Hypothalamus (tissue), 51 donors: Measurements from ENCODE around the gene SRA1.
A peak's percentile ranks its signal among the peaks of the same experiment; 100 is the strongest.
"Not testable (repeated sequence)": the region's sequence is repeated elsewhere in the genome, so short reads cannot be mapped to it uniquely, and the experiment has no call there.

Source experiments
- DNase-seq, 51 donors: peaks; one replicate each; lab custom pipeline; 2025; lab: John Stamatoyannopoulos, UW

SRA1 gene

DNA sequence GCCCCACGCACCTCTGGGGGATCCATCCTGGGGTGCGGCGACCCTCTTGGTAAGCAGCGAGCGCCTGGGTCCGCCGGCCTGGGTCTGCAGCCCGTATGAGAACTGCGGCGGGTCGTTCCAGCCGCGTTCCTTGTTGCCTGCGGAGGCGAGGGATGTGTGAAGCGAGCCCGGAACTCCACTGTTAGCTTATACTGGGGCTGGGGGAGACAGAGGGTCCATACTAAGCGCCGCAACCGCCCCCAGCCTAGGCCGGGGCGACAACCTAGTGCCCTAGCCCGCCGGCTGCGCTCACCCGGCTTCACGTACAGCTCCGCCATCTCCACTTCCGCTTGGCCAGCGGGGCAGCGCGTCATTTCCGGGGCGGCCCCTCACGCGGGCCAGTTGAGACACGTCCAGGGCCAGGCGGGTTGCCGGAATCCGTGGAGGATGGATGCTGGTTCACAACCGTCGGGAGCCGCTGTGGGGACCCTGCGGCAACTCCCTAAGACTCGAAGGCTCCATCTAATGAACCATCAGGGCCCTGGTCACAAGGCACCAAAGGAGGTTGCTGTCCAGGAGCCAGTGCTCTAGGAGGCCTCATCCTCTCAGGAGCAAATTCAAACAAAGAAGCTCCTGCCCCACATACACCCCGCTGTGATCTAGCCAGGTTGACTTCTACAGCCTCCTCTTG lies at the start of gene SRA1:
SRA1 (minus strand) TSS at position 338 of the 670 bp plus-strand sequence; CDS start at position 317, 21 bp downstream.
- peak; percentile 36 to 97 (median 91) for DNase-seq

DNA sequence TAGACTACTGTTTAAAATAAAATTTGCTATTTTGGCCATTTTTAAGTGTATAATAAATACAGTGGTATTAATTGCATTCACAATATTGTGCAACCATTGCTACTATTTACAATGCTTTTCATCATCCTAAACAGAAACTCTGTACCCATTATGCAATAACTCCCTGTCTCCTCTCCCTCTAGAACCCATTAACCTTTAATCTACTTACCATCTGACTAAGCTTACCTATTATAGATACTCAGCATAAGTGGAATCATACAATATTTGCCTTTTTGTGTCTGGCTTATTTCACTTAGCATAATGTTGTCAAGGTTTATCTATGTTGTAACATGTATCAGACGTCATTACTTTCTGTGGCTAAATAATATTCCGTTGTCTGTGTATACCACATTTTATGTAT lies 49.8 kb upstream of the SRA1 start:
- DNase-seq, result no peak

- no peak for DNase-seq
Measured at GRCh38 chr5:140605879-140606278, 48.6 kb upstream of the SRA1 start.

- DNase-seq, result no peak
Measured at GRCh38 chr5:140603734-140604133, 46.5 kb upstream of the SRA1 start.

DNA sequence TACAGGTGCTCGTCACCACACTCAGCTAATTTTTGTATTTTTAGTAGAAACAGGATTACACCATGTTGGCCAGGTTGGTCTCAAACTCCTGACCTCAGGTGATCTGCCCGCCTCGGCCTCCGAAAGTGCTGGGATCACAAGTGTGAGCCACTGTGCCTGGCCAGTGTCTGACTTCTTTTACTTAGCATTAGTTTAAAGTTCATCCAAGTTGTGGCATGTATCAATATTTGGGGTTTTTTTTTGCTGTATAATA lies 46.1 kb upstream of the SRA1 start:
- not testable (repeated sequence) for DNase-seq

DNA sequence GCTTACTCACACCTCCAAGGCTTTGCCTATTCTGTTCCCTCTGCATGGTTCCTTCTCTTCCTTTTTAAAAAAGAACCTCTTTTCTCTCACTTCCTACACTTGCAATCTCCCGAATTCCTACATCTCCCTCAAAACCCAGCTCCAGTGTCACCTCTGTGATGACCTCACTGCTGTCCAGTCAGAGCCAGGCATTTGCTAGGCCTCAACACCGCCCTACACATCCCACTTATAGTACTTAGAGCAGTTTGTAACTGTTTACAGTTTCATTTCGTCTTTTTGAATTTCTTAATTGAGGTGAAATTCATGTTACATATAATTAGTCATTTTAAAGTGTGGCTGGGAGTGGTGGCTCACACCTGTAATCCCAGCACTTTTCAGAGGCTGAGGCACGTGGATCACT lies 44.9 kb upstream of the SRA1 start:
- DNase-seq, result no peak

DNA sequence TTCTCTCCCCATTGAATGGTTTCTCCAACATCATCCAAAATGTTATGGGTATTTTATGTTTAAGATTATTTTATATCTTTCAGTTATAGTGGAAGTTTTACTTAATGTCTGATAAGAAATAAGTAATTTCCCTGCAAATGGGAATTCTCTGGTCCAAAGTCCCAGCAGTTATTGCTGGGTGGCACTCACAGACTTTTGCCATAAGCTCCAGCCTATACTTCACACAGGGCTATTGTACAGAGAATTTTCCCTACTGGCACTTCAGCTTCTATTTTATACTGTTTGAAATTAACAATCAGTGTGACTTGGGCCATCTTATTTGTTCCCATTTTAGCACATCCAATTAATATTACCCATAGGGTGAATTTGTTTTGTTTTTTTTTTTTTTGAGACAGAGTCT lies 42.8 kb upstream of the SRA1 start:
- no peak for DNase-seq

- no peak for DNase-seq
Measured at GRCh38 chr5:140598836-140599235, 41.6 kb upstream of the SRA1 start.

GRCh38 chr5:140596321-140596741 lies 39.1 kb upstream of the SRA1 start:
- DNase-seq, result peak in 3 of 51 donors; percentile 14 to 30 (median 20)

- DNase-seq, result peak in 7 of 51 donors; percentile 9 to 38 (median 29)
Measured at GRCh38 chr5:140595538-140596300, 38.4 kb upstream of the SRA1 start.

DNA sequence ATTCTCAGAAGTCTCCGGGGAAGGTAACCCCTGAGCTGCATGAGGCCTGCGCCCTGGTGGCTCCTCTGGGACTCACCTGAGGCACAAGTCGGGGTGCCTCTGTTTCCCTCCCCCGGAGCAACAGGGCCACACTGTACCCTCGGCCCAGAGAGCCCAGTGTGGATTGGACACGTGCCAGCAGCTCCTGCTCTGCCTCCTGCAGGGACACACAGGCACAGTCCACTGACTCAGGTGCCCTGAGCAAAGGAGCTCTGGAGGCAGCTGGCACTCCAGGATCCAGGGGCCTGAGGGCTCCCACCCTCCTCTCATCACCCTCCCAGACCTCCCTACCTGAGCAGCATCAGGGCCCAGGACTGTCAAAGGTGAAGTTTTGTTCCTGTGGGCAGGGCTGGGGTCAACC lies 36.9 kb upstream of the SRA1 start:
- no peak for DNase-seq

GRCh38 chr5:140593070-140593469 lies 35.8 kb upstream of the SRA1 start:
- DNase-seq, result not testable (repeated sequence)

GRCh38 chr5:140591747-140592372 lies 34.6 kb upstream of the SRA1 start:
- DNase-seq, result no peak

DNA sequence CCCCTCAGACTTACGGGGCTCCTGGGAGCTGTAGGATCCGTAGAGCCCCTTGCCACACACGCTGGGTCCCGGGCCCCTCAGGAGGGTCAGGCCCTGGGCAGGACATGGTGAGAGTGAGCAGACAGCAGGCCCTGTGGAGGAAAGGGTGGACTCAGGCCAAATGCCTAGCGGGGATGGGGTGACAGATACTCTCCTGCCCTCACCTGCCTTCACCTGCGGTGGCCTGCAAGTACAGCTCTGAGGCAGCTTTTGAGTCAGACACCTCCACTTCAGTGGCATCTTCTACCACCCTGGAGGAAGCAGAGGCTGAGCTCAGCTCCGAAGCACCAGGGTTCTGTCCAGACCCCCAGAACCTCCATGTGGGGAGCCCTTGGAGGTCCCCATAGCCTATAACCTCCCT lies 33.6 kb upstream of the SRA1 start:
- DNase-seq, result no peak

DNA sequence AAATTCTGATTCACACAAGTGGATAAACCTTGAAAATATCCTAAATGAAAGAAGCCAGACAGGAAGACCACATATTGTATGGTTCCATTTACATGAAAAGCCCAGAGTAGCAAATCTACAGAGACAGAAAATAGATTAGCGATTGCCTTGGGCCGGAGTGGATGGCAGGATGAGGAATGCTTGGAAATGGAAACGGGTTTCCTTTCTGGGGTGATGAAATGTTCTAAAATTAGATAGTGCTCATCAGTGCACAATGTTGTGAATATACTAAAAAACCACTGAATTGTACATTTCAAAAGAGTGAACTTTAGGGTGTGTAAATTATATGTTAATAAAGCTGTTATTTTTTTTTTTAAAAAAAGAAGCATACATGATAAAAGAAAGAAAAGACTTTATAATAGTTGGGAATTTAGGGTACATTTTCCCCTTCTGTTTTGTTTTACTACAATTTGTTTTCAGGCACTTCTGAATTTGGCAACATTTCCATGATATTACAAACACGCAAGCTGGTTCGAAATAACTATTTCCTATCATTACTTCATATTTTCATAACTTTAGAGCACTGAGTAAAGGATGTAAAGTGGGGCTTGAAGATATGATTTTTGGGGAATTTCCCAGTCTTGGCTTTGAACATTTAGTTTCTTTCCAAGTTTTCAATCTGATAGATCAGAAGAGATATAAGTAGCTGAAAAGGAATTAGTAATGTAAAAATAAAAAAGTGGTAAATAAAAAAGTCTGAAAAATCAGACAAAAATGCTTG lies 31.2 kb upstream of the SRA1 start:
- no peak for DNase-seq

DNA sequence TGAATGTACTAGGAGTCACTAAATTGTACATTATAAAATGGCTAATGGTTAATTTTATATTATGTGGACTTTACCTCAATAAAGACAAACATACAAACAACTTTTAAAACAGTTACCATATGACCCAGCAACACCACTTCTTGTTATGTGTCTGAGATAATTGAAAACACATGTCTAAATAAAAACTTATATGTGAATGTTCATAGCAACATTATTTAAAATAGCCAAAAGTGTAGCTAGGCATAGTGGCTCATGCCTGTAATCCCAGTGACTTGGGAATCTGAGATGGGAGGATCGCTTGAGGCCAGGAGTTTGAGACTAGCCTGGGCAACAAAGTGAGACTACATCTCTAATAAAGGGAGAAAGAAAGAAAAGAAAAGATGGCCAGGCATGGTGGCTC lies 30.2 kb upstream of the SRA1 start:
- no peak for DNase-seq

DNA sequence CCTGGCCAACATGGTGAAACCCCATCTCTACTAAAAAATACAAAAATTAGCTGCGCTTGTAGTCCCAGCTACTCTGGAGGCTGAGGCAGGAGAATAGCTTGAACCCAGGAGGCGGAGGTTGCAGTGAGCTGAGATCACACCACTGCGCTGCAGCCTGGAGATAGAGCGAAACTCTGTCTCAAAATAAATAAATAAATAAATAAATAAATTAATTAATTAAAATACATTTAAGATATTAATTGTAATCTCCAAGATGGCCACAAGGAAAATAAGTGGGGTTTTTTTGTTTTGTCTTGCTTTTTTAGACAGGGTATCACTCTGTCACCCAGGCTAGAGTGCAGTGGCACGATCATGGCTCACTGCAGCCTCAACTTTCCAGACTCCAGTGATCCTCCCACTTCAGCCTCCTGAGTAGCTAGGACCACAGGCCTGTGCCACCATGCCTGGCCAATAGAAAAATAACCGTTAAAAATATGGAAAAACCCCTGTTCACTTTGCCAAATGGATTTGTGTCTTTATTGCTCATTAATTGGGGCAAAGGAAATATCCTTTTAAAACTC lies 22.0 kb upstream of the SRA1 start:
- not testable (repeated sequence) for DNase-seq

GRCh38 chr5:140576776-140577201 lies 19.5 kb upstream of the SRA1 start:
- DNase-seq, result no peak

GRCh38 chr5:140575309-140575708 lies 18.0 kb upstream of the SRA1 start:
- DNase-seq, result peak in 25 of 51 donors; percentile 3 to 62 (median 20)

- DNase-seq, result no peak
Measured at GRCh38 chr5:140574165-140574564, 16.9 kb upstream of the SRA1 start.

DNA sequence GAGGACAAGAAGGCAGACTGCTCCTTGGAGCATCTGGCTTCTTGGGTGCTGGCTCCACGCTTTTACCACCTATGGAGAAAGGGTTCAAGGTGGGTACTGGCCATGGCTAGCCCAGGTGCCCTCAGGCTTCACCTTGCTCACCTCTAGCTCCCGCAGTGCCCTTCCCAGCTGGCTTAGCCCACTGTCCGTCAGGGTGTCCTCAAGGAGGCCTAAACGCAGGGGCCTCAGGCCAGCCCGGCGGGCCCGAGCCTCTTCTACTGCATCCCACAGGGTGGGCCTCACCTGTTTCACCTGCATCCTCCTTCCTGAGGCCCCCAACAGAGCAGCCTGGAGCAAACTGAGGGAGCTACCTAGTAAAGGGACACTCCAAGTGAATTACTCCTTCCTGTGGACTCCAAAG lies 16.4 kb upstream of the SRA1 start:
- DNase-seq, result no peak
